ENCODE data around the gene PXN.

Gene PXN

GRCh38 chr12:120264086-120264903 lies 1.2 kb downstream of the PXN start:
- peak overlapping the region; percentile 86 to 93 for H3K4me3 ChIP-seq (ENCODE audit: low read depth in 1 of 2, low read length in 1 of 2)
- no peaks in the 10 kb centered on the region for H3K9me3 ChIP-seq
- peak overlapping the region; percentile 99 for H3K27ac ChIP-seq
- H3K27me3 ChIP-seq, result no peaks in the 10 kb centered on the region
- no peak for TF ChIP-seq CTCF (IDR thresholded peaks at IDR 0.05)
- peaks cover 60 to 62% of the 10 kb centered on the region in 2 experiments for H3K4me1 ChIP-seq (ENCODE audit: control insufficient read depth in 1 of 2, insufficient read depth in 1 of 2, low read depth in 1 of 2, low read length in 1 of 2)
- peaks cover 25% of the 10 kb centered on the region for H3K36me3 ChIP-seq

GRCh38 chr12:120263748-120264085 lies 1.8 kb downstream of the PXN start:
- TF ChIP-seq CTCF (IDR thresholded peaks at IDR 0.05), result no peak
- Histone ChIP-seq H3K4me1 (ENCODE audit: control insufficient read depth in 1 of 2, insufficient read depth in 1 of 2, low read depth in 1 of 2, low read length in 1 of 2) (peaks cover 65 to 68% of the 10 kb centered on the region in 2 experiments), H3K36me3 (peaks cover 25% of the 10 kb centered on the region), H3K4me3 (ENCODE audit: low read depth in 1 of 2, low read length in 1 of 2) (peak overlapping the region; percentile 86 to 93), H3K27ac (peak overlapping the region; percentile 99), H3K9me3 (no peaks in the 10 kb centered on the region), H3K27me3 (no peaks in the 10 kb centered on the region)

GRCh38 chr12:120262852-120263747 lies 2.4 kb downstream of the PXN start:
- peak overlapping the region; percentile 86 to 93 for H3K4me3 ChIP-seq (ENCODE audit: low read depth in 1 of 2, low read length in 1 of 2)
- peaks cover 72 to 74% of the 10 kb centered on the region in 2 experiments for H3K4me1 ChIP-seq (ENCODE audit: control insufficient read depth in 1 of 2, insufficient read depth in 1 of 2, low read depth in 1 of 2, low read length in 1 of 2)
- H3K9me3 ChIP-seq, result no peaks in the 10 kb centered on the region
- H3K27me3 ChIP-seq, result no peaks in the 10 kb centered on the region
- peaks cover 25% of the 10 kb centered on the region for H3K36me3 ChIP-seq
- peak overlapping the region; percentile 99 for H3K27ac ChIP-seq
- no peak for TF ChIP-seq CTCF (IDR thresholded peaks at IDR 0.05)

- Histone ChIP-seq H3K4me1 (ENCODE audit: control insufficient read depth in 1 of 2, insufficient read depth in 1 of 2, low read depth in 1 of 2, low read length in 1 of 2) (peaks cover 80 to 83% of the 10 kb centered on the region in 2 experiments), H3K9me3 (no peaks in the 10 kb centered on the region), H3K27ac (peak overlapping the region; percentile 99), H3K27me3 (no peaks in the 10 kb centered on the region), H3K36me3 (peaks cover 25% of the 10 kb centered on the region), H3K4me3 (ENCODE audit: low read depth in 1 of 2, low read length in 1 of 2) (peak overlapping the region; percentile 86 to 93)
- no peak for TF ChIP-seq CTCF (IDR thresholded peaks at IDR 0.05)
These were observed 3.3 kb downstream of the PXN start for GRCh38 chr12:120261951-120262851.

GRCh38 chr12:120260607-120261006 lies 4.9 kb downstream of the PXN start:
- peak overlapping the region; percentile 99 for H3K27ac ChIP-seq
- H3K4me3 ChIP-seq (ENCODE audit: low read depth in 1 of 2, low read length in 1 of 2), result peak overlapping the region; percentile 25 to 86
- H3K27me3 ChIP-seq, result no peaks in the 10 kb centered on the region
- H3K36me3 ChIP-seq, result peaks cover 31% of the 10 kb centered on the region
- no peak for TF ChIP-seq CTCF (IDR thresholded peaks at IDR 0.05)
- peaks cover 89 to 93% of the 10 kb centered on the region in 2 experiments for H3K4me1 ChIP-seq (ENCODE audit: control insufficient read depth in 1 of 2, insufficient read depth in 1 of 2, low read depth in 1 of 2, low read length in 1 of 2)
- H3K9me3 ChIP-seq, result no peaks in the 10 kb centered on the region
